DOHH2 (cell line): ENCODE data around the gene DOK6.

Source experiments
- H3F3A ChIP-seq: fragments of 200-600 bp; sonication (generic), shearing (Covaris generic); 2 replicates; pipeline ENCODE4 v1.6.0; 2016; ENCODE audit warnings: antibody characterized with exemption, mild to moderate bottlenecking; ENCODE audit not compliant: control insufficient read depth, insufficient read depth
- H3K27ac ChIP-seq: fragments of 200-600 bp; sonication (generic); 2 replicates; pipeline ENCODE4 v1.5.1; 2014; ENCODE audit warnings: low read depth, mild to moderate bottlenecking, low read length, moderate library complexity
- H3K27me3 ChIP-seq: fragments of 200-600 bp; sonication (generic); 2 replicates; pipeline ENCODE4 v1.6.1; 2014; ENCODE audit warnings: mild to moderate bottlenecking, low read length, mixed read lengths; ENCODE audit not compliant: control insufficient read depth
- H3K36me3 ChIP-seq: fragments of 200-600 bp; sonication (generic); 2 replicates; pipeline ENCODE4 v1.6.1; 2014; ENCODE audit warnings: mild to moderate bottlenecking, low read length, moderate library complexity, mixed read lengths; ENCODE audit not compliant: control insufficient read depth
- H3K4me1 ChIP-seq: fragments of 200-600 bp; sonication (generic); 2 replicates; pipeline ENCODE4 v1.6.1; 2014; ENCODE audit warnings: mild to moderate bottlenecking, low read length, mixed read lengths; ENCODE audit not compliant: control insufficient read depth
- H3K4me2 ChIP-seq: fragments of 200-600 bp; sonication (generic); 2 replicates; pipeline ENCODE4 v1.6.0; 2014; ENCODE audit warnings: mild to moderate bottlenecking, low read length, moderate library complexity
- H3K4me3 ChIP-seq: fragments of 200-600 bp; sonication (generic); 2 replicates; pipeline ENCODE4 v1.5.1; 2014; ENCODE audit warnings: mild to moderate bottlenecking, low read length, mixed read lengths
- H3K79me2 ChIP-seq: fragments of 200-600 bp; sonication (generic); 2 replicates; pipeline ENCODE4 v1.6.1; 2014; ENCODE audit warnings: mild to moderate bottlenecking, low read length, mixed read lengths; ENCODE audit not compliant: control insufficient read depth
- H3K9me2 ChIP-seq: fragments of 200-600 bp; sonication (generic); replicated peaks from 2 replicates; pipeline ENCODE4 v1.6.1; 2014; ENCODE audit warnings: mild to moderate bottlenecking, low read length, mixed read lengths; ENCODE audit not compliant: control insufficient read depth
- H3K9me3 ChIP-seq: fragments of 200-600 bp; sonication (generic); 2 replicates; pipeline ENCODE4 v1.6.1; 2014; ENCODE audit warnings: antibody characterized with exemption, low read length, mixed read lengths; ENCODE audit not compliant: control insufficient read depth, insufficient read depth
- H4K20me1 ChIP-seq: fragments of 200-600 bp; sonication (generic); 2 replicates; pipeline ENCODE4 v1.6.0; 2014; ENCODE audit warnings: low read depth, mild to moderate bottlenecking, antibody characterized with exemption, low read length, moderate library complexity; ENCODE audit not compliant: control insufficient read depth, insufficient read depth
- CTCF ChIP-seq: fragments of 200-600 bp; sonication (generic); IDR thresholded peaks from one replicate; pipeline ENCODE4 v1.5.1; 2014; ENCODE audit warnings: antibody characterized with exemption, mild to moderate bottlenecking, low read depth, low read length; ENCODE audit not compliant: poor library complexity, severe bottlenecking
- EZH2phosphoT487 ChIP-seq: fragments of 200-600 bp; sonication (generic); IDR thresholded peaks from 2 replicates; pipeline ENCODE4 v1.6.1; 2017; ENCODE audit warnings: borderline replicate concordance, mild to moderate bottlenecking, antibody characterized with exemption, low read length, moderate library complexity, mixed read lengths

The DOK6 gene

GRCh38 chr18:69364930-69365329 is 35.8 kb upstream of the DOK6 start:
- H3K9me3 ChIP-seq, result no peaks in the 10 kb centered on the region
- no peak overlapping the region for H3K4me3 ChIP-seq
- no peaks in the 10 kb centered on the region for H3K9me2 ChIP-seq
- no peaks in the 10 kb centered on the region for H3K36me3 ChIP-seq
- H3K27ac ChIP-seq, result no peak overlapping the region
- H3K27me3 ChIP-seq, result no peaks in the 10 kb centered on the region
- no peaks in the 10 kb centered on the region for H3F3A ChIP-seq
- no peak overlapping the region for H3K4me2 ChIP-seq
- no peaks in the 10 kb centered on the region for H4K20me1 ChIP-seq
- no peaks in the 10 kb centered on the region for H3K4me1 ChIP-seq
- no peaks in the 10 kb centered on the region for H3K79me2 ChIP-seq
- TF ChIP-seq EZH2phosphoT487, result no peak
- TF ChIP-seq CTCF, result no peak

- no peaks in the 10 kb centered on the region for H3K79me2 ChIP-seq
- no peaks in the 10 kb centered on the region for H3K27me3 ChIP-seq
- H3K9me3 ChIP-seq, result no peaks in the 10 kb centered on the region
- no peak for TF ChIP-seq CTCF
- TF ChIP-seq EZH2phosphoT487, result no peak
- H3K4me3 ChIP-seq, result no peak overlapping the region
- H3K4me2 ChIP-seq, result no peak overlapping the region
- no peak overlapping the region for H3K27ac ChIP-seq
- no peaks in the 10 kb centered on the region for H3K36me3 ChIP-seq
- H4K20me1 ChIP-seq, result no peaks in the 10 kb centered on the region
- H3F3A ChIP-seq, result no peaks in the 10 kb centered on the region
- no peaks in the 10 kb centered on the region for H3K4me1 ChIP-seq
- no peaks in the 10 kb centered on the region for H3K9me2 ChIP-seq
Observed at GRCh38 chr18:69365658-69366057, 35.0 kb upstream of the DOK6 start.

DNA sequence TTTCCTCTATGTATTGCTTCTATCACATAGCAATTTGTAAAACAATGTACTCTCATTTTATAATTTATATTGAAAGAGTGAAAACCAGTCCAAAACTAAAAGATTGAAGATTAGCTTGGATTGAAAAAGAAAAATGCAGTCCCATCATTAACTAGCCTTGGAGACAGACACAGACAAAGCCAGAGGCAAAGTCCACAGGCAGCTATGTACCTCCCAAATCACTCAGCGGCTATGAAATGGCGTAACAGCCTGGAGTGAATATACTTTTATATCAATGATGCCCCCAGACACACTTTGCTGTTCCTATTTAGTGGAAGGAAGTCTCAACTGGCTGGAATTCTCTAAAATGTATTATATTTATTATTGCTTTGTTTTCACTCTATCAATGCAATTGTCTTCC is 33.6 kb upstream of the DOK6 start:
- Histone ChIP-seq H3K27ac (no peak overlapping the region), H3K9me3 (no peaks in the 10 kb centered on the region), H3K4me1 (no peaks in the 10 kb centered on the region), H4K20me1 (no peaks in the 10 kb centered on the region), H3K36me3 (no peaks in the 10 kb centered on the region), H3K79me2 (no peaks in the 10 kb centered on the region), H3K4me2 (no peak overlapping the region), H3F3A (no peaks in the 10 kb centered on the region), H3K4me3 (no peak overlapping the region), H3K27me3 (no peaks in the 10 kb centered on the region), H3K9me2 (no peaks in the 10 kb centered on the region)
- no peak for TF ChIP-seq CTCF

DNA sequence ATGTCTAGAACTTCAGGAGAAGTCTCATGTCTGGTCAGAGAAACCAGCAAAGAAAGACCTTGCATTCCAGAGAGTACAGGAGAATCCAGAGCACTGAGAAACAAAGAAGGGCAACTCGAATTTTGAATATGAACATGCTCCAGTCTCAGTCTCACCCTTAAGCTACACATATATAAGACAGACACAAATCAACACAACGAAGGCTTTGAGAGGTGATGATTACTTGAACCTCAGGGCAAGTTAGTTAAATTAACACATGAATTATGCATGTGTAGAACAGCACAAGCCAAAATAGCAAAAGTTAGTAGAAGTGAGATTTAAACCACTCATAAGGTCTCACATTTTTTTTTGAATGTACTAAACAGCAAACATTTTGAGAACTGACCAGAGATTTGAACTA is 29.0 kb upstream of the DOK6 start:
- Histone ChIP-seq H3K4me2 (no peak overlapping the region), H4K20me1 (no peaks in the 10 kb centered on the region), H3K4me3 (no peak overlapping the region), H3F3A (no peaks in the 10 kb centered on the region), H3K9me2 (no peaks in the 10 kb centered on the region), H3K36me3 (no peaks in the 10 kb centered on the region), H3K27me3 (no peaks in the 10 kb centered on the region), H3K27ac (no peak overlapping the region), H3K9me3 (no peaks in the 10 kb centered on the region), H3K4me1 (no peaks in the 10 kb centered on the region), H3K79me2 (no peaks in the 10 kb centered on the region)
- no peak for TF ChIP-seq CTCF
- no peak for TF ChIP-seq EZH2phosphoT487
